NCI-H146 treated with DMSO at 0.1 percent for 48 hours (cell line): Measurements from ENCODE around the gene DNAJC16.

Source experiments
- DNase-seq: peaks from one replicate; lab custom pipeline; 2025; ENCODE audit not compliant: unreplicated experiment; lab: John Stamatoyannopoulos, UW

DNAJC16 gene

DNA sequence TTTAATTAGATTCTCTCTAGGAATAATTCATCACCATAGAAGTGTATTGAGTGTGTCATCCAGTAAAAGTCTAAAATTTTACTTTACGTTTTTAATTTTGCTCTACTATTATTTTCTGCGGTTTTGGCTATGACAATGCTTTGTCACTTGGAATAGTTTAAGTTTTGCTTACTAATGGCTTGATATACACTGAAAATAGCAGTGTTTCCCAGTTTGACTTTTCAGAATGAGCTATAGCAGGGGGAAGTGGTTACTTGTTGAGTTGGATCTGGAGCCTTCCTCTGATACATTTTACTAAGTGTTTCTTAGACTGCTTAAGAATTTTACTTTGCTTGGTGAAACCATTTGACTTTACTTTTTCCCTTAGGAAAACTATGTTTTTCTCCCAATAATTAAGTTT lies 5.0 kb downstream of the DNAJC16 start:
- DNase-seq = no peak

DNA sequence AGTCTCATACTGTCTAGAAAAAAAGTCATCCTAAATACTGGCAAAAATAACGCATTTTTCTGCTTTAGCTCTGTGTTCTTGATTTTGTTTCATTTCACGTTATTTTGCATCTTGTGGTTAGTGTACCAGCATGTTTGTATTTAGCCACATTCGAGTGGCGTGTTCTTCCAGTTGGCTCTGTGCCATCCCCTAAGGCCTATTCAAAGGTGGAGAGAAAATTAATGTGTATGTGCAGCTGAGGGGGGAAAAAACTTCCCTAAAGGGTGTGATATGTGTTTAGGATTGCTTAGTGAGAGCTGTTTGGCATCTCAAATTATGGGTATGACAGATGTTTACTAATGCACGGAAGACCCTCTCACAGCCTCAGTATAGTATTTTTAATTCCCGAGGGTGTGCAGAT lies 12.1 kb downstream of the DNAJC16 start:
- DNase-seq = no peak

DNA sequence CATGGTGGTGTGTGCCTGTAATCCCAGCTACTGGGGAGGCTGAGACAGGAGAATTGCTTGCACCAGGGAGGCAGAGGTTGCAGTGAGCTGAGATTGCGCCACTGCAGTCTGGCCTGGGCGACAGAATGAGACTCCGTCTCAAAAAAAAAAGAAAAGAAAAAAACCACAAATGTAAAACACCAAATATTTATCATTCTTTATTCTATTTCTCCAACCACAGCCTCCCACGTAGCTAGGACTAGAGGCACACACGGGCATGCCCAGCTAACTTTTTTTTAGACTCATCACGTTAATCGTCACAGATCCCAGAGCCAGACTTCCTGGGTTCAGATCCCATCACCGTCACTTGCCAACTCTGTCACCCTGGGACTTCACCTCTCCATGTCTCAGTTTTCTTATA lies 13.5 kb downstream of the DNAJC16 start:
- DNase-seq = no peak

DNA sequence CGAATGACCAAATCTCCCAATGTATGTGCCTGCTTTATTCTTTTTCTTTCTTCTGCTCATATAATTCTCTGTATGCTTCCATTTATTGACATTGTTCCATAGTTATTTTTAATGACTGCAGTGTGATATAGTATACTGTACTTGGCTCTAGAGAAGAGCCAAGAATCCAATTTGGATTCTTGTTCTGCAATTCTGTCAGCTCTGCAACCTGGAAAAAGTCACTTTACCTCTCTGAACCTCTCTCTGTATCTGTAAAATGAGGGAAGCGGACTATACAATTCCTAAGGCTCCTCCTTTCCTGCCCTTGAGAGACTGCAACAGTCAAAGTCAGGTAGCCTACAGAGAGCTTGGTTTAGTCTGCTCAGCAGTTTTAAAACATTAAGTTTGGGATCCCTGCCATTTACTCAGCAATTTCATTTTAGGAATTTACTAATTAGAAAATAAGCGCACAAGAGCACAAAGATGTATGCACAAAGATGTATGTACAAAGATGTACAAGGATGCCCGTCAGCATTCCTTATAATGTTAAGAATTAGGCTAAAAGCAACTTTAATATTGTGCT lies 14.7 kb downstream of the DNAJC16 start:
- no peak for DNase-seq

DNA sequence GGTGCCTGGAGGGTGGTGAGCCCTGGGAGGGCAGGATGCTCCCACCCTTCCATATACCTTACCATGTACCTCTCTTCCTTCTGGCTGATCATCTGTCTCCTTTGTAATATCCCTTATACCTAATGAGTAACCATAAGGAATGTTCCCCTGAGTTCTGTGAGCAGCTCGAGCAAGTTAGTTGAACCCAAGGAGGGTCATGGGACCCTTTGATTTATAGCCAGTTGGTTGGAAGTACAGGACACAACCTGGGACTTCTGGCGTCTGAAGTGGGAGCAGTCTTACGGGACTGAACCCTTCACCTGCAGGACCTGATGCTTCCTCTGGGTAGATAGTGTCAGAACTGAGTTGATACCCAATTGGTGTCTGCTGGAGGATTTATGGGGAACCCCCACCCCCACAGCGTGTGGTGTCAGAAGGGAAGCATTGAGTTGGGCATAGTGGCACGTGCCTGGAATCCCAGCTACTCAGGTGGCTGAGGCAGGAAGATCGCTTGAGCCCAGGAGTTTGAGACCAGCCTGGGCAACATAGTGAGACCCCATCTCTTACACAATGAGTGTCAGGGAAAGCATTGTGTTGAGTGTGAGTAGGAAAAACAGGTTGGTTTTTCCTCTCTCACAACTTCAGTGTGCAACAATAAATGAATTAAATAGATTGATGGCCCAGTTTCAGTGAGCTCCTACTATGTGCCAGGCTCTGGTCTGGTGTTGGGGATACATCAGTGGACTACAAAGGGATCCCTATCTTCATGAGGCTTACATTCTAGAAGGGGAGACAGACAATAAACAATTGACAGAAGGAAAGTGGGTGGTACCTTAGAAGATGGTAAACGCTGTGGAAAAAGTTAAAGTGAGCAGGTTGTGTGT lies 16.0 kb downstream of the DNAJC16 start:
- DNase-seq = no peak

DNA sequence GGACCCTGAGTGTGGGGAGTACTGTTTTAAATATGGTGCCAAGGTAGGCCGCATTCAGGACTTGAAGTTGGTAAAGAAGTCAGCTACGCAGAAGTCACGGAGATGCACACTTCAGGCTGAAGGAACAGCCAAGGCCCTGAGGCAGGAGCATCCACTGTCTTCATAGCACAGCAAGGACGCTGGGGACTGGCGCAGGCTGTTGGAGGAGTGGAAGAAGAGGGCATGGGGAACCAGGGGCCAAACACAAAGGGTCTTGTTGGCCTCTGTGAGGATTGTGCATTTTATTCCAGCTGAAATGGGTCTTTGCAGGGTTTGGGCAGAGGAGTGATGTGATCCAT lies 16.6 kb downstream of the DNAJC16 start:
- DNase-seq = no peak

DNA sequence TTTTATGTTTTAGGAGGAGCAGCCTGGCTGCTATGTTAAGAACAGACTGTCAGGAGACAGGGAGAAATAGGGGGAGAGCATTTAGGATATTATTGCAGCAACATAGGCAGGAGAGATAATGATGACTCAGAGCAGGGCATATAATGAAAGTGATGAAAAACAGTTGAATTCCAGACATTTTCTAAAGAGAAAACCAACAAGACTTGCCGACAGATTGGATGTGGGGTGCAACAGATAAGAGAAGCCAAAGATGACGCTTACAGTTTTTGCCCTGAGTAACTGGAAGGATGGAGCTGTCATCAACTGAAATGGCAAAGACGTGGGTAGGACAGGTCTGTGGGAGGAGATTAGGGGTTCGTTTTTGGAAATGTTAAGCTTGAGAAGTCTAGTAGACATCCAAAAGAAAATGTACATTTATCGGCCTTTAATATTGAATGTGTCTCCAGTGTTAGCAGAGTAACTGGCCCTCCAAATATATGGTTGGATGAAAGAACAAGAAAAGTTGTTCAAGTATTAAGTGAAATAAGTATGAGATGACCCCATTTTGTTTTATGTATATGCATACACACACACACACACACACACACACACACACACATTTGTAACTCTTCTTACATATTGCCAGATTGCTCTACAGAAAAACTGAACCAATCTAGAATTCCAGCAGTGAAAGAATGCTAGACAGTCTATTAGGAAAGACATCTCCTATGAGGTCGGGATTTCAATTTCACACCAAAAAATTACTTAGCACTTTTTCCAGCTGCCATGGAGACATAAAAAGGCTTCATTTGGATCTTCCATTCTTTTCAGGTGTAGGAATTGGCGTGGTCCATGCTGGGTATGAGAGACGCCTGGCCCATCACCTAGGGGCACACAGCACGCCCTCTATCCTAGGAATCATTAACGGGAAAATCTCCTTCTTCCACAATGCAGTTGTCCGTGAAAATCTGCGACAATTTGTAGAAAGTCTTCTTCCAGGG lies 17.2 kb downstream of the DNAJC16 start:
- no peak for DNase-seq

DNA sequence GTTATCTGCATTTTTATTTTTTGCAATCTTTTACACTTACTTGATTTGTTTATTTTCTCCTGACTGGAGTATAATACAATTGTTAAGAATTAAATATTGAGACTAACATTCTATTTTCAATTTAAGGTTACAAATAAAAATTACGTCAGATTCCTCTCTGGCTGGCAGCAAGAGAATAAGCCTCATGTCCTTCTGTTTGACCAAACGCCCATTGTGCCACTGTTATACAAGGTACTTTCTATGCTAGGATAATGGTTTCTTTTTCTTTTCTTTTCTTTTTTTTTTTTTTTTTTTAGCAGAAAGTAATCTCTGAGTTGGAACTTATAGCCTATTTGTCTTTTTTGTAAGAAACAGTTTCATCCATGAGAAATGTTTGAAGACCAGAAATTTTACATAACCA lies 20.0 kb downstream of the DNAJC16 start:
- no peak for DNase-seq

DNA sequence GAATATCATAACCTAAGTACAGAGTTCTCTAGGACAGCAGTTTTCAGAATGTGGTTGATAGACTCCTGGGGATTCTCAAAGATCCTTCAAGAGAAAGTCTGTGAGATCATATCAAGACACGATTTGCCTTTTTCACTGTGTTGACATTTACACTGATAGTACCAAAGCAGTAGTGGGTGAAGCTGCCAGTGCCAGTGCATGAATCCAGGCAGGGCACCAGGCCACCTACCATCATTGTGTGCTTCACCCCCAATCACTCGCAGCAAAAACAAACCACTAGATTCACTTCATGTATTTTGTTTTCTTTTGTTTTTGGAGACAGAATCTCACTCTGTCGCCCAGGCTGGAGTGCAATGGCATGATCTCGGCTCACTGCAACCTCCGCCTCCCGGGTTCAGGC lies 23.9 kb downstream of the DNAJC16 start:
- DNase-seq = no peak

DNA sequence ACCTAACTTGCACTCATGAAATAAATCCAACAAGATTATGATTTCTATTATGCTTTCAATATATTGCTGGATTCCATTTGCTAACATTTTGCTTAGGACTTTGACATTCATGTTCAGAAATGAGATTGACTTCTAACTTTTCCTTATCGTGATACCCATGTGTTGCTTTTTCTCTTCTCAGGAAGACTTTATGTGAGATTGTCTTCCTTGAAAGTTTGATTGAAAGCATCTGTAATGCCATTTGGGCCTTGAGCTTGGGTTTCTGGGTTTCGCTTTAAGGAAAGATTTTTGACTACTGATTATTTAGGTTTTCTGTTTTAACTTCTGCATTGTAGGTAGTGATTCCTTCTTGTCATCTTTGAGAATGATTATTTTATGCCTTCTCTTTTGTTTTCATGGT lies 30.4 kb downstream of the DNAJC16 start:
- DNase-seq = no peak

DNA sequence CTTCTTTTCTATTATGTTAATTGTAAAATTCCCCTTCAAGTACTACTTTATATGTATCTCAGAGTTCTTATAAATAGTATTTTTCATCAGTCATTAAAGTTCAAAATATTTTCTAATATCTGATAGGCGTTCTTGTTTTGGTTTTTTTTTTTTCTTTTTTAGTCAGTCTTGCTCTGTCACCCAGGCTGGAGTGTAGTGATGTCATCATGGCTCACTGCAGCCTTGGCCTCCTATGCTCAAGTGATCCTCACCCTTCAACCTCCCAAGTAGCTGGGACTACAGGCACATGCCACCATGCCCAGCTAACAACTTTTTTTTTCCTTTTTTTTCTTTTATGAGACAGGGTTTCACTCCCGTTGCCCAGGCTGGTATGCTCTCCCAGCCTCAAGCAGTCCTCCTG lies 30.9 kb downstream of the DNAJC16 start:
- no peak for DNase-seq

DNA sequence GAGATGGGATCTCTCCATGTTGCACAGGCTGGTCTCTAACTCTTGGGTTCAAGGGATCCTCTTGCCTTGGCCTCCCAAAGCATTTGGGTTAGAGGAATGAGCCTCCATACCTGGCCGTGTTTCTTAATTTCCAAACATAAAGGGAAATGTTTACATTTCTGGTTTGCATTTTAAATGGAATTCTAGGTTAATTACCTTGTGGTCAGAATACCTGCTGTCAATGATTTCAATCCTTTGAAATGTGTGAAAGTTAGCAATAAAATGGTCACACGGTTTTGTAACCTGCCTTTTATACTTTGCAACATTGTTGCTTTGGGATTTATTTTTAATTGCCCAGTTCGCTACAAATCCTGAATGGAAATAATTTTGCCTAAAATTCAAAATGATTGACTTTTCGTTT lies 31.9 kb downstream of the DNAJC16 start:
- DNase-seq = no peak

DNA sequence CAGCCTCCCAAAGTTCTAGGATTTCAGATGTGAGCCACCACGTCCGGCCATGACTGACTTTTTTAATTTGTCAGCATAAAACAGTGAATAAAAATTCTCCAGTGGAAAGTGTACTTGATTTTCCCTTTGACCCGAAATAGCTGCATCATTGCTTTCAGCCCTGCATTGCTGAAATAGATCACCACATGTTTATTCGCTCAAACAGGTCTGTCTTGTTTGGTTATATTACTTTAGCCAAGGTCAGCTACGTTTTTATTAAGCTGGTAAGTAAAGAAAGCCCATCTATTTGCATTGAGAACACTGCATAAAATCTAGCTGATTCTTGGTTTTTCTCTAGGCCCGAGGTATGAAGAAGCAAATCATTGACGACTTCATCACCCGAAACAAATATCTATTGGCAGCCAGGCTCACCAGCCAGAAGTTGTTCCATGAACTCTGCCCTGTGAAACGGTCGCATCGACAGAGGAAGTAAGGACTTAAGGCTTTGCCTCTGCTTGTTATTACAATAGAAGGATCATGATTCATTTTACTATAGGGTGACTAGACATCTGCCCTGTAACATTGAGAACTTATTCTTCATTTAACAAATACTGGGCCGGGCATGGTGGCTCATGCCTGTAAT lies 32.7 kb downstream of the DNAJC16 start:
- no peak for DNase-seq

DNA sequence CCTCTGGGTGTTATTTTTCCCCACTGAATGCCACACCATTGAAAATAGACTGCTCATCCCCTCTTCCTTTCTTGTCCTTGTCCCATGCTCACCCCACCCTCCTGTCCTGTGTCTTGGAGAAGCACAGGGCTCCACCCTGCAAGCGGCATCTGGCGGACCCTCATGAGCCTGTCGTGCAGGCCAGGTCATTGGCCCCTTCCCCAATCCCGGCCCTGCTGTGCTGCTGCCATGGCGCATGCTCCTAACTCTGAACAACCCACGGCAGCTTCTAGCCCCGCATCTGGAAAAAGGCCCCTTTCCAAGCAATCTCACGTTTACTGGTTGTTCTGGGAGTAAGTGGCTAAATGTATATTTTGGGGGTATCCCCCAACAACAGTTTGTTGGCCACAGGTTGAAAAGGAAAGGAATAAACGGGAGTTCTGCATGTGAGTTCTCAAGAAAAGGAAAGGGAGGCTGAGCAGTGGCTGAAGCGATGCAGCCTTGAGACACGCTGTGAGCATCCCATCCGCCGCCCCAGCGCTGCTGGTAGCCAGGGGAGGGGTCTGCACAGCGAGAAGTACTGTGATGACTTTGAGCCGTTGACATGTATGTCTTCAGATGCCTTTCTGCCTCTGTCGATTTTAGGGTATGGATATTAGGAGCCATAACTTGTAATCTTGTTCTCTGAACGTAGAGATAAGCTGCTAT lies 41.9 kb downstream of the DNAJC16 start:
- DNase-seq = no peak

DNA sequence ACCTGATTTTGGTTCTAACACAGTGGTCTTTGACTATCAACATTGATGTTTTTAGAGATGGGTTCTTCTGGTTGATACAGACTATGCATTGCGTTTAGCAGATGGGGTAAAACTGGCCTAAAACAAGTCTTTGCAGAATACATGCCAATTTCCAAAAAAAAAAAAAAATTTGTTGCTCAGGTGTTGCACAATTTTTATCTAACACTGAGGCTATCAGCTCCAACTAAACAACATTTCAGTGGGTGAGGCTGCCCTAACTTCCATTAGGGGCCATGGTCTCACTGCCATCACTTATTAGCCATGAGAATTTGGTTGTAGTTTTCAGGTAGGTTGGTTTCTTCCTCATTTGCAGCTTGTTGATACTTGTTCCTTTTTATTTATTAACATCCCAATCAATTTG lies 44.2 kb downstream of the DNAJC16 start:
- no peak for DNase-seq

DNA sequence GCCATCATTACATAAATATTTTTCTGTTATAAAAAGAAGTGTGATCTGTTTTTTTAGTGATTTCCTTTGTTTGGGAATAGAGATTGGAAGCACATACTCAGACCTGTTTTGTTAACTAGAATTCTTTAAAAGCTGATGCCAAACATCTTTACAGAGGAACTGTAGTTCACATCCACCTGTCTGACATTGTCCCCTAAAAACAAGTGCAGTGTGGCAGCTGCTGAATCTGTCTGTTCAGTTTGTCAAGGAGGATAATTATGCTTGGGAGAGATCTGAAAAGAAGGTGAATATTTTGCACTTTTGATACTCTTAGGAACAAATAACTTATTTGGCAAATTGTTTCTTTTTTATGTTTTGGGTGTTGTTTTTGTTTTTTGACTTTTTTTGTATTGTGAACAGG lies 44.6 kb downstream of the DNAJC16 start:
- DNase-seq = no peak

DNA sequence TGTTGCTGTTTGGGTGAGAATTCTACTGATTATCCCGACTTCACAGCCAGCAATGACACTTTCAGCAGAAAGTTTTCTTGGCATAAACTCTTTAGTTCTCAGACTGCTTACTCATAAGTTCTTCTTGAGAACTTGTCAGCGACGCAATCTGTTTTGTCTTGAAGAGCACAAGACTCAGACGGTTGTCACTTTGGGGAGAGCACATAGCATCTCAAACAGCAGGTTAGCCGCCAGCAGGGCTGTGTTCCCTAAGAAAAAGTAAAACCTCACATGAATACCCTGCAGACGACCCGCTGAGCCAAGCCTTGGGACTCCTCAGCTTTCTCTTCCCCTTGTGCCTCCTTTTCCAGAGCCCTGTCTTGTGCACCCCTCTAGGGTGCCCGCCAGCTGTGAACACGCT lies 46.8 kb downstream of the DNAJC16 start:
- no peak for DNase-seq

DNA sequence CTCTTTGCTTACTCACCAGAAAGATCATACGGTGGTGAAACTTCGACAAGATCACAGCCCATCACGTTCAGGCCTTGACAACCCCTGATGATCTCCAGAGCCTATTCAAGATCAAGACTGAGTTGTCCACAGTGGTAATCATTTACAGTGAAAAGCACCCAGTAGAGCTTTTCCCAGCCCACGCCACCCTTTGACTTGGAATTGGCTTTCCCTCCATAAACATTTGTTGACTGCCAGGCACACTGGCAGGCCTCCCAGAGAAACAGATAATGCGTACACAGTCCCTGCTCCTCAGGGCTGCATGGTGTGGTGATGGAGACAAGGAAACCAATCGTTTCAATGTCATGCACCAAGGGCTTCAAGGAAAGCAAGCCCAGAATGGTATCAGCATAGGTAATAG lies 48.1 kb downstream of the DNAJC16 start:
- no peak for DNase-seq

DNA sequence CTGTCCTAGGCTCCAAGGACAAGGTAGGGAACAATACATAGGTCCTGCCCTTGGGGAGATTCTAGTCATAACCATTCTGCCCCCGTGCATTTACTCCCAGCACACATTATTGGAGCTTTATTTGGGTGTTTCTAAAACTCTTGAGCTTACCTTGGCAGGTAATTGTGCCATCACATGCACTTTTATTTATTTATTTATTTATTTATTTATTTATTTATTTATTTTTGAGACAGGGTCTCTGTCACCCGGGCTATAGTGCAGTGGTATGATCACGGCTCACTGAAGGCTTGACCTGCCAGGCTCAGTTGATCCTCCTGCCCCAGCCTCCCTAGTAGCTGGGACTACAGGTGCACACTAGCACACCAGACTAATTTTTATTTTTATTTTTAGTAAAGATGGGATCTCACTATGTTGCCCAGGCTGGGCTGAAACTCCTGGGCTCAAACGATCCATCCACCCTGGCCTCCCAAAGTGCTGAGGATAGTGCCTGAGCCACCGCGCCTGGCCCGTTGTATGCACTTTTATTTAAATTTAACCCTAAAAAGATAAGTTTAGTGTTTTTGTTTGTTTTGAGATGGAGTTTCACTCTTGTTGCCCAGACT lies 49.0 kb downstream of the DNAJC16 start:
- no peak for DNase-seq

DNA sequence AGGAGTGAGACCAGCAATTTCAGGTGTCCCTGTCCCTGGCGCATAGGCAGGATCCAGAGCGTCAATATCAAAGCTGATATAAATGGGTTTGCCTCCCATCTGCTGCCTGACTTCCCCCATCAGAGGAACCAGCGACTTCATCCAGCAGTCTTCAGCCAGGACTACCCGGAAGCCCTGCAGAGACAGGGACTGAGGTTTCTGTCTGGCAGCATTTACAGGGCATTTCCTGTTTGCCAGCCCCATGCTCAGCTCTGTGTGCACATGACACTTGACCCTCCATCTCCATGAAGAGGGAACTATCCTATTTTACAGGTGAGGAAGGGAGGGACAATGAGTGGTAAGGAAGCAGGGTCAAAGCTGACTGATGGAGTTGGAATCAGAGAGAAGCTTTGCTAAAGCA lies 51.0 kb downstream of the DNAJC16 start:
- no peak for DNase-seq
